Measurements from ENCODE around the gene GRIK5.

GRIK5 gene

GRCh38 chr19:41990615-41991014, 79.4 kb downstream of the GRIK5 start:
- no peak for DNase-seq (ENCODE audit: low read depth in 2 of 2)

GRCh38 chr19:41990028-41990427, 80.0 kb downstream of the GRIK5 start:
- DNase-seq (ENCODE audit: low read depth in 2 of 2), result no peak

GRCh38 chr19:41988947-41989346, 81.1 kb downstream of the GRIK5 start:
- DNase-seq (ENCODE audit: low read depth in 2 of 2), result no peak

- DNase-seq (ENCODE audit: low read depth in 2 of 2), result no peak
These were observed 82.7 kb downstream of the GRIK5 start for GRCh38 chr19:41987141-41987860.

- no peak for DNase-seq (ENCODE audit: low read depth in 2 of 2)
These were observed 85.0 kb downstream of the GRIK5 start for GRCh38 chr19:41984961-41985360.

GRCh38 chr19:41981724-41982123, 88.3 kb downstream of the GRIK5 start:
- no peak for DNase-seq (ENCODE audit: low read depth in 2 of 2)

GRCh38 chr19:41978470-41978869, 91.5 kb downstream of the GRIK5 start:
- no peak for DNase-seq (ENCODE audit: low read depth in 2 of 2)

- DNase-seq (ENCODE audit: low read depth in 2 of 2), result no peak
These were observed 92.1 kb downstream of the GRIK5 start for GRCh38 chr19:41977916-41978315.

GRCh38 chr19:41974652-41975051, 95.4 kb downstream of the GRIK5 start:
- DNase-seq (ENCODE audit: low read depth in 2 of 2), result no peak

GRCh38 chr19:41971363-41971762, 98.6 kb downstream of the GRIK5 start:
- DNase-seq (ENCODE audit: low read depth in 2 of 2), result no peak

GRCh38 chr19:41969772-41970458, 100.1 kb downstream of the GRIK5 start:
- no peak for DNase-seq (ENCODE audit: low read depth in 2 of 2)

GRCh38 chr19:41968751-41969595, 101.0 kb downstream of the GRIK5 start:
- no peak for DNase-seq (ENCODE audit: low read depth in 2 of 2)

GRCh38 chr19:41967054-41967783, 102.8 kb downstream of the GRIK5 start:
- DNase-seq (ENCODE audit: low read depth in 2 of 2), result no peak

- DNase-seq (ENCODE audit: low read depth in 2 of 2), result no peak
These were observed 104.9 kb downstream of the GRIK5 start for GRCh38 chr19:41965106-41965505.

- DNase-seq (ENCODE audit: low read depth in 2 of 2), result no peak
These were observed 109.0 kb downstream of the GRIK5 start for GRCh38 chr19:41960973-41961372.

- DNase-seq (ENCODE audit: low read depth in 2 of 2), result peak; percentile 74 to 76
These were observed 110.7 kb downstream of the GRIK5 start, which contains the start of gene RABAC1 for GRCh38 chr19:41959056-41960053. Gene RABAC1, minus strand, starts transcription at chr19:41959321. Its CDS starts 29 bp downstream, at chr19:41959292.

GRCh38 chr19:41958367-41959055, 111.5 kb downstream of the GRIK5 start:
- DNase-seq (ENCODE audit: low read depth in 2 of 2), result no peak

- peak in 1 of 2 experiments; percentile 31 for DNase-seq (ENCODE audit: low read depth in 2 of 2)
These were observed 112.1 kb downstream of the GRIK5 start for GRCh38 chr19:41957838-41958366.

- no peak for DNase-seq (ENCODE audit: low read depth in 2 of 2)
These were observed 112.7 kb downstream of the GRIK5 start for GRCh38 chr19:41957161-41957837.
